ENCODE data around the gene UGT1A10.

- TF ChIP-seq CTCF (IDR thresholded peaks at IDR 0.05 in 2 of 3, conservative IDR thresholded peaks at IDR 0.05 in 1 of 3; ENCODE audit: borderline replicate concordance in 1 of 3, insufficient read depth in 1 of 3, low read depth in 2 of 3, low read length in 2 of 3) = no peak
- no peak for TF ChIP-seq POLR2A (IDR thresholded peaks at IDR 0.05; ENCODE audit: borderline replicate concordance, extremely low read depth, insufficient read depth, insufficient read length)
- TF ChIP-seq EZH2phosphoT487 (IDR thresholded peaks at IDR 0.05; ENCODE audit: borderline replicate concordance) = no peak
- TF ChIP-seq MAX (IDR thresholded peaks at IDR 0.05) = no peak
- TF ChIP-seq ZNF274 (IDR thresholded peaks at IDR 0.05; ENCODE audit: low read depth, low read length) = no peak
- no peak for TF ChIP-seq ATF3 (IDR thresholded peaks at IDR 0.05)
- TF ChIP-seq CBX3 (IDR thresholded peaks at IDR 0.05; ENCODE audit: low read depth) = no peak
- TF ChIP-seq SIN3A (IDR thresholded peaks at IDR 0.05; ENCODE audit: low read depth) = no peak
- TF ChIP-seq EZH2 (IDR thresholded peaks at IDR 0.05) = no peak
- no peak for TF ChIP-seq REST (IDR thresholded peaks at IDR 0.05; ENCODE audit: low read depth)
These were observed 16.0 kb upstream of the UGT1A10 start for GRCh38 chr2:233620204-233620603.

All from HCT116 (cell line).